Tibial artery (tissue), 4 donors: ENCODE results near the gene HAPLN2.
"Not testable (repeated sequence)": the region's sequence is repeated elsewhere in the genome, so short reads cannot be mapped to it uniquely, and the experiment has no call there.

Source experiments
- DNase-seq, 2 donors: peaks; one replicate each; pipeline ENCODE4 v3.0.0-alpha.2; 2019
- H3K27ac ChIP-seq, 2 donors: fragments of 200-600 bp; sonication (generic) in 1 of 2; 1 replicate in 1 of 2; 2 replicates in 1 of 2; pipeline ENCODE4 v1.5.1; 2018 to 2019; ENCODE audit warnings: mild to moderate bottlenecking in 1 of 2
- H3K27me3 ChIP-seq, 2 donors: fragments of 200-600 bp; sonication (generic) in 1 of 2; one replicate each; pipeline versions ENCODE4 v1.5.1 to v1.6.0; 2016 to 2019
- H3K36me3 ChIP-seq, 3 donors: fragments of 200-600 bp; sonication (generic) in 2 of 3; one replicate each; pipeline ENCODE4 v1.5.1; 2016 to 2019; ENCODE audit warnings: mild to moderate bottlenecking in 2 of 3
- H3K4me1 ChIP-seq, 4 donors: fragments of 200-600 bp; sonication (generic) in 2 of 4; 1 replicate in 3 of 4; 2 replicates in 1 of 4; pipeline ENCODE4 v1.5.1; 2016 to 2019
- H3K4me3 ChIP-seq, 2 donors: fragments of 200-600 bp; sonication (generic) in 1 of 2; 1 replicate in 1 of 2; 2 replicates in 1 of 2; pipeline ENCODE4 v1.5.1; 2018 to 2019; ENCODE audit warnings: mild to moderate bottlenecking in 2 of 2
- H3K9me3 ChIP-seq, 3 donors: fragments of 200-600 bp; sonication (generic) in 1 of 3; one replicate each; pipeline ENCODE4 v1.5.1; 2016 to 2019
- CTCF ChIP-seq, 2 experiments: fragments of 200-600 bp in 1 of 2; fragments of 450-650 bp in 1 of 2; IDR thresholded peaks; one replicate each; pipeline ENCODE4 v1.5.1; 2017 to 2019; ENCODE audit warnings: antibody characterized with exemption in 2 of 2, mild to moderate bottlenecking in 1 of 2, moderate library complexity in 1 of 2
- intact Hi-C: fragments of 100-400 bp; cut with DNase I; formaldehyde crosslinking; loops from one replicate; pipeline ENCODE4 v1.15.0; 2023; ENCODE audit warnings: low total_unique reads

Gene HAPLN2

GRCh38 chr1:156629823-156630449, 10.7 kb downstream of the HAPLN2 start:
- no peaks in the 10 kb centered on the region for H3K9me3 ChIP-seq
- no peak overlapping the region for H3K4me3 ChIP-seq
- H3K27ac ChIP-seq: no peak overlapping the region
- intact Hi-C loops: loop anchor here (5.0 kb wide), 1 partner anchor 183 kb away; no protein-coding TSS in a partner anchor
- peaks cover 0 to 12% (median 10%) of the 10 kb centered on the region in 4 donors for H3K4me1 ChIP-seq
- peaks cover 0 to 73% of the 10 kb centered on the region in 2 donors for H3K27me3 ChIP-seq
- no peaks in the 10 kb centered on the region for H3K36me3 ChIP-seq
- no peak for TF ChIP-seq CTCF (IDR thresholded peaks at IDR 0.05)
- DNase-seq: no peak

DNA sequence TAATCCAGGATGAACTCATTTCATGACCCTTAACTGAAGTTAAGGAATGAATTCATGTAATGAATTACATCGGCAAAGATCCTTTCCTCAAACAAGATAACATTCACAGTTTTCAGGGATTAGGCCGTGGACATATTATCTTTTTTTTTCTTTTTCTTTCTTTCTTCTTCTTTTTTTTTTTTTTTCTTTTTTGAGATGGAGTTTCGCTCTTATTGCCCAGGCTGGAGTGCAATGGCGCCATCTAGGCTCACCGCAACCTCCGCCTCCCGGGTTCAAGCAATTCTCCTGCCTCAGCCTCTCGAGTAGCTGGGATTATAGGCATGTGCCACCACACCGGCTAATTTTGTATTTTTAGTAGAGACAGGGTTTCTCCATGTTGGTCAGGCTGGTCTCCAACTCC, 11.9 kb downstream of the HAPLN2 start:
- DNase-seq, intact Hi-C loops, H3K4me1 ChIP-seq, H3K4me3 ChIP-seq, H3K9me3 ChIP-seq, H3K27ac ChIP-seq, H3K36me3 ChIP-seq: not testable (repeated sequence)
- peaks cover 0 to 73% of the 10 kb centered on the region in 2 donors for H3K27me3 ChIP-seq

GRCh38 chr1:156632355-156632754, 13.1 kb downstream of the HAPLN2 start:
- intact Hi-C loops: no loop called here
- H3K4me3 ChIP-seq: no peak overlapping the region
- DNase-seq: no peak
- no peaks in the 10 kb centered on the region for H3K36me3 ChIP-seq
- H3K9me3 ChIP-seq: no peaks in the 10 kb centered on the region
- no peak overlapping the region for H3K27ac ChIP-seq
- TF ChIP-seq CTCF (IDR thresholded peaks at IDR 0.05): no peak
- peaks cover 0 to 71% of the 10 kb centered on the region in 2 donors for H3K27me3 ChIP-seq
- no peaks in the 10 kb centered on the region for H3K4me1 ChIP-seq

GRCh38 chr1:156638189-156638985, 19.2 kb downstream of the HAPLN2 start:
- Histone ChIP-seq H3K27me3 (peaks cover 3 to 94% of the 10 kb centered on the region in 2 donors), H3K4me3 (no peak overlapping the region), H3K4me1 (peaks cover 0 to 20% (median 13%) of the 10 kb centered on the region in 4 donors), H3K9me3 (no peaks in the 10 kb centered on the region), H3K27ac (no peak overlapping the region), H3K36me3 (no peaks in the 10 kb centered on the region)
- DNase-seq: no peak
- intact Hi-C loops: no loop called here
- TF ChIP-seq CTCF (IDR thresholded peaks at IDR 0.05): no peak

- H3K27me3 ChIP-seq: peaks cover 3 to 96% of the 10 kb centered on the region in 2 donors
Measured at GRCh38 chr1:156639601-156640101, 20.4 kb downstream of the HAPLN2 start.

More at GRCh38 chr1:156639601-156640101, 20.4 kb downstream of the HAPLN2 start:
- Histone ChIP-seq H3K4me3 (no peak overlapping the region), H3K9me3 (no peaks in the 10 kb centered on the region), H3K36me3 (no peaks in the 10 kb centered on the region), H3K4me1 (peaks cover 0 to 20% (median 13%) of the 10 kb centered on the region in 4 donors), H3K27ac (no peak overlapping the region)
- DNase-seq: no peak
- intact Hi-C loops: no loop called here
- TF ChIP-seq CTCF (IDR thresholded peaks at IDR 0.05): no peak
